GM12874 (cell line): Measurements from ENCODE around the gene HYAL1.
A peak's percentile ranks its signal among the peaks of the same experiment; 100 is the strongest.

ENCODE experiments used
- CTCF ChIP-seq: IDR thresholded peaks from 2 replicates; pipeline ENCODE4 v1.5.1; 2011; ENCODE audit warnings: low read depth, mild to moderate bottlenecking, control low read depth, low read length, moderate library complexity; ENCODE audit not compliant: insufficient read depth

The HYAL1 gene

DNA sequence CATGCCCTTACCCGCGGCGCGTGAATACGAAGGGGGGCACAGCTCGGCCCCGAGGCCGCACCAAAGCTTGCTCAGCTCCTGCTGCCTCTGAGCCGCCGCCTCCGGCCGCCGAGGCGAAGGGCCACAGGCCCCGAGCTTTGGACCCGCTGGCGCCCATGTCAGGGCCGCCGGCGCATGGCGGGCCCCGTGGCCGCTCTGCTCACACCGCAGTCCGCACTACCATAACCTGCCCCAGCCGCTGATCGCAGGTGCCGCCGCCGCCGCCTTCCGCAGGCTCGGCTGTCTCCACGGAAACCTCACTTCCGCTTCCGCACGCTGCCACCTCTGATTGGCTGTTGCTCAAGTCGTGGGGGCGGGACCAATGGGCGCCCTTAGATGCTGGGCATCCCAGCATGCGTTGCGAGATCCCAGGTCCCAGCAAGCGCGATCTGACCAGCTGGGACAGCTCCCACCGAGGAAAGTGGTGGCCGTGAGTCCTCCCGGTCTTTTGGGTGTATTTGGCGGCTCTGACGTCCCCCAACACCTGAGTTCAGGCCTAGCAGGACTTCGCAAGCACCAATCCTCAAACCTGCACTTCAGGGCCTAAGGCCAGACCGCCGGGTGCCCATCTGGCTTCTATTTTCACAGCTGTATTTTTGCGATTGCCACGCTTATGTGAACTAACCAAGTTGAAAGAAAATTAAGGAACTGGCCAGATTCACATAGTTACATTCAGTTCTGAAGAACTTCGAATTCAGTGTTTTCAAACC lies 24.7 kb upstream of the HYAL1 start, which contains the start of gene TUSC2:
Gene TUSC2 (minus strand): TSS at position 281 of the 749 bp plus-strand sequence. CDS start 124 bp downstream, at position 157.
- TF ChIP-seq CTCF, result no peak

DNA sequence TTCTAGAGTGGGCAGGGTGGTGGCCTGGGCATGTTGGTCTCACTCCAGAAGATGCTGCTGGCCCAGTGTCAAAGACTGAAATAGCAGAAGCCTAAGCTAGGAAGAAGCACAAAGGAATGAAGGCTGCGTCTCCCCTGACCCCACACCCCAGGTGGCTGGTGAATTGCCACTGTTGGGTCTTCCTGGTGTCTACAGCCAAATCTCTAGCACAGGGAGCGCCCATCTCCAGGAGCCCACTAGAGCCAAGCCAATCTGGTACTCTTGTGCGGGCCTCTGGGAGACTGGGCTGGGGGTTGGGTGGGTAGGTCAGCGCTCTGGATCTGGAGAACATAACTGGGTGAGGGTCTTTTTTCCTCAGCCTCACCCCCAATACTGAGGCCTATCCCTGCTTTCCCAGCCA lies 23.8 kb upstream of the HYAL1 start:
- TF ChIP-seq CTCF, result no peak

DNA sequence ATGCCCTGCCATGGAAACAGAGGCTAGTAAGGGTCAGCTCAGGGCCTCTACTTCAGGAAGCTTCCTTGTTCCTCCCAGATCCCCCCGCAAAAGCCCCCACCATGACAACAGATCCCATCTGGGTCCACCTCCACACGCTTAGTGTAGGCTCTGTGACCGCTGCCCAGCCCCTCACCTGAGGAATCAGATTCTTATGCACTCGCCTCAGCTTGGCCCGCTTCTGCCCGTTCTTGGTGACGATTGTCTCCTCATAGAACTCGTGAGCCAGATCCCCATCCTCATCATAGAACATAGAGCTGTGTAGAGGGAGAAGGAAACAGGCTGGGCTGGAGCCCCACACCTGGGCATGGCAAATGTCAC lies 22.8 kb upstream of the HYAL1 start:
- TF ChIP-seq CTCF, result no peak

DNA sequence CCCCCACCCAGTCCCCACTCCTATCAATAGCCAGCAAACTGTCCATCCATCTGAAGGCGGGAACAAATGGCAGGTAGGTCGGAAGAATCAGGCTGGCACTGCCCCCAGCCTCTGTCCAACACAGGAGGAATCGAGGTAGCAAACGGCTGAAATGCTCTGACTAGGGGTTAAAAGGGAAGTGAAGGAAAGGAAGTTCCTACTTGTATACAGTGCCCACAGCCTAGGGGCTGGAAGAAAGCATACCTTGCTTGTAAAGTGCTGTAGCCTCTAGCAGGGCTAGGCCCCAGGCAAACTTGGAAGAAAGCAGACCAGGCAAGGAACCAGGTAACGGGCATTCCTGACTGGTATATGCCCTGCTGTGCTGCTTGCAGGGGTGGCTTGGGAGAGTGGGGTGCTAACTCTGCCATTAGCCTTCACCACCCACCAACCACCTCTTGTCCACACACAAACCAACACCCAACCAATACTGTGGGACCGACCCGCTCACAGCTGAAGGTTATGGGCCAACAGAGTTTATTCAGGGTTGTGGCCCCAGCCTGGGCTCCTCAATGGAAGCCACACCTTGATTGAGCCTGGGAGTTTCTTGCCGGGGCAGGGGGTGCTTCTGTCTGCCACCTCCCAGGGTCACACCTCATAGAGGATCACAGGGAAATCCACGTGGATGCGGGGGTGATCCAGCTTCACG lies 22.3 kb upstream of the HYAL1 start:
- TF ChIP-seq CTCF, result no peak

- TF ChIP-seq CTCF, result no peak
Measured at GRCh38 chr3:50325113-50325480, 21.7 kb upstream of the HYAL1 start.

DNA sequence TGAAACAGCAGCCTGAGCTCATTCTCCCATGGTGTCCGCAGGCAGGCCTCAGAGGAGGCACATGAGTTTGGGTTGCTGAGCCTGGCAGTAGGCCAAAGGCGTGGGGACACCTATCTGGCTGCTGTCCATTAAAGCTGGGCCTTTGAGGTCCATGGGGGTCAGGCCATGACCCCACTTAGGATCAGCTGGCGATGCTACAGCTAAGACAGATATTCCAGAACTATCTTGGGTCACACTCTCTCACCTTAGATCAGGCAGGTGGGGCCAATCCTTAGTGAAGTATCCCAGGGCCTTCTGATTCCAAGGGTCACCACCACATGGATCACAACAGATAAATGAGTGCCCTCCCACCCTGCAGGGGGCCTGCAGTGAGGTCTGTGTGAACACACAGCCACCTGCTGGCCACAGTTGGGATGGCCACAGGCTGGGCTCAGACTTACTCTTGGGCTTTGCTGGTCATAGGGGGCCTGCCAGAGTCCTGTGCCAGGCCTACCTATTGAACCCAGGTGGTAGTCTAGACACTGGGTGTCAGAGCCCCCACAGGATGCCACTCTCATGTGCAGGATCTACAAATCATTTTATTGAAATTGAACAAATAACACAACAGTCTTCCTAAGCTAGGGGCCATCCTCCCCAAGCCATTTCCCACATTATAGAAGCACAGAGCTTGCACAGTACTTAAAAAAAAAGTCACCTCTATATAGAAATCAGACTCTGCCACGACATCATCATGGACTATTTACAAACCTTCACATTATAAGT lies 21.2 kb upstream of the HYAL1 start:
- TF ChIP-seq CTCF, result peak; percentile 87

DNA sequence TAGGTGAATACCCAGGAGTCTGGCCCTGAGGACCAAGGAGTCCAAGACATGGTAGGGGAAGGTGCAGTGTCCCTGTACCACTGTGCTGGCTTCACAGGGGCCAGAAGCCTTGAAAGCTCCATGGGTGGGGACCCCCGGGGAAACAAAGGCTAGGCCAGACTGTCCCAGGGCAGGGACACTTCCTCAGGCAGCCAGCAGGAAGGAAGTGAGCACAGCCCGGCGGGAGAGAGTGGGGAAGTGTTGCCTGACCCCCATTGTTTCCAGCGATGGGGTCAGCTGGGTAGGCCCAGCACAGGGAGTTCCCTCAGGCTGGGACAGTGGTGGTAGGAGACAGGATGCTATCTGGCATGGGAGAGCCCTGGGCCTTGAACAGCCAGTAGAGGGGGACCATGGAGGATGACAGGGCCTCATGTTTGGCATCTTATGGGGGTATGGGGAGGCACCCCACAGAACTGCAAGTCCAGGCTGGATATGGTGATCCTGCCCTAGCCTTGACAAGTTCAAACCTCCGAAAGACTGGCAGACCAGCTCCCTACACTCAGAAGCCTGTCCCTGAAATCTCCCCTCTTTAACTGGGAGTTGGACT lies 20.3 kb upstream of the HYAL1 start:
- TF ChIP-seq CTCF, result no peak
